Activated CD4-positive, alpha-beta T cell treated with anti-CD3 and anti-CD28 coated beads, Interleukin-2, amount 50 U/mL, for 4 hours (primary cell): ENCODE data around the gene CMAS.
"Not testable (repeated sequence)": the region's sequence is repeated elsewhere in the genome, so short reads cannot be mapped to it uniquely, and the experiment has no call there.

Experiments used
- DNase-seq, 2 experiments: peaks; one replicate each; pipeline ENCODE4 v3.0.0-alpha.2; 2020

The CMAS gene

GRCh38 chr12:22046090-22046967, at the start of gene CMAS:
CMAS (plus strand) TSS chr12:22046218; CDS start chr12:22046304, 86 bp downstream.
- peak; percentile 72 to 73 for DNase-seq

GRCh38 chr12:21998295-21998694, 47.7 kb upstream of the CMAS start:
- DNase-seq: no peak

- DNase-seq: no peak
These were observed 47.2 kb upstream of the CMAS start for GRCh38 chr12:21998782-21999181.

- no peak for DNase-seq
These were observed 43.6 kb upstream of the CMAS start for GRCh38 chr12:22002430-22002829.

- not testable (repeated sequence) for DNase-seq
These were observed 38.2 kb upstream of the CMAS start for GRCh38 chr12:22007794-22008193.

GRCh38 chr12:22008196-22008595, 37.8 kb upstream of the CMAS start:
- DNase-seq: no peak

DNA sequence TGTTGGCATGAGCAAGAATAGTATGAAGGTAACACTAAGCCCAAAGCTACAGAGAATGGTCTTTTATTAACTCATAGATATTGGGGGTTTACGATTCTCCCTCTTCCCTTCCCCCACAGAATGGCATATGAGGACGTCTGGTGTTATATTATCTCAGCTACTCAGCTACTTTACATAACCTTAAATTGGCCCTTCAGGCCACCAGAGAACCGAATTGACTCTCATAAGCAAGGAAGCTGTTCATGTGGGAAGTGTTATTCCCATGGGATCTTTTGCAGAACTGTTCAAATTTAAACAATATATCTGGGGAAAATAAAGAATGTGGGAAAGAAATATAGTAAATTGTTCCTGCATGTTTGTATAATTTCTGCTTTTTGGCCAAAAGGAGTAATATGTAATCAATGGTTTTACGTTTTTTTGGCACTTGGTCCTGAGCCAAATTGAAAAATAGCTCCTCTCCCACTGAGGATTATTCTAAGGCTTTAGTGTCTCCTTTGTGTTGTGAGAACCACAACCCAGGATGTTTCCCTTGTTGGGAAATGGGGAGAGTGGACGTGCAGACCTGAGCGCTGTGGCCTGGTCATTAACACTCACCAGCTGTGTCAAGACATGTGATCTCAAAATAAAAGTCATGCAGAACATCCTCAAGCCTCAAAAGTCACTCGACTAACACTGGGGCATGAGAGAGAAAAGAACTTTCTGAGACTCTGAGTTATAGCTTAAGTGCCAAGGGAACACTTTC, 31.8 kb upstream of the CMAS start:
- DNase-seq: no peak

DNA sequence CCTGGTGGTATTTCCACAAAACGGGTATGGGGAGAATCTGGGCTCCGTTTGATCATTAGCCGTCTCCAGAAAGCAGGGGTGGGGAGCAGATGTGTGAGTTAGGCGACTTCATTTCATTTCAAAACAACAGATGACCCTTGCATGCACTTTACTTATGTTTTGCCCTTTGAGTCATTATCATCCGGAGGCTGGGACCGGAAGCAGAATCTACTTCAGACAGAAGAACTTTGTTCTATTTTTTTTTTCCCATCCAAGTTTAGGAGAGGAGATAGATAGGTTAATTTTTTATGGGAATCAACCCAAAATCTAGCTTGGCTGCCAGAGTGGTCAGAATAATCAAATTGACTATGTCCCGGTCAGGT, 31.3 kb upstream of the CMAS start:
- DNase-seq: no peak

- DNase-seq: no peak
These were observed 29.0 kb upstream of the CMAS start for GRCh38 chr12:22016982-22017381.

- no peak for DNase-seq
These were observed 27.2 kb upstream of the CMAS start for GRCh38 chr12:22018860-22019259.

- not testable (repeated sequence) for DNase-seq
These were observed 22.5 kb upstream of the CMAS start for GRCh38 chr12:22023489-22023888.

DNA sequence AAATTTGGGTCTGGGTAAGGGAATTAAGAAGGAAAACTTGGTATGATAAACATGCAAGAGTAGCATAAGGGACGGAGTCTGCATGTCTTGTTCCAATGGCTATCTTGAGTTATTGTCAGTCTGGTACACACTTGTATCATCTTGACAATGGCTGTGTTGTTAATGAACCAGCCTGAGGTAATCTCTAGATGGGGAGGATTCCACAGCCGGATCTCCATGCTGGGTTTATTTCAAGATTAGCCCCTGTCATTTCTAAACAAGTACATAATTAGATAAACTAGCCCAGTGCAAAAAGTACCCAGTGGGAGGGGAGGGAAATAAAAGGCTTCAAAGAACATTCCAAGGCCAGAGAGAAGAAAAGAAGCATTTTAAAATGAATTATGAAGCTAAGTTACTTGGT, 16.5 kb upstream of the CMAS start:
- no peak for DNase-seq

- DNase-seq: no peak
These were observed 16.0 kb upstream of the CMAS start for GRCh38 chr12:22029991-22030390.

DNA sequence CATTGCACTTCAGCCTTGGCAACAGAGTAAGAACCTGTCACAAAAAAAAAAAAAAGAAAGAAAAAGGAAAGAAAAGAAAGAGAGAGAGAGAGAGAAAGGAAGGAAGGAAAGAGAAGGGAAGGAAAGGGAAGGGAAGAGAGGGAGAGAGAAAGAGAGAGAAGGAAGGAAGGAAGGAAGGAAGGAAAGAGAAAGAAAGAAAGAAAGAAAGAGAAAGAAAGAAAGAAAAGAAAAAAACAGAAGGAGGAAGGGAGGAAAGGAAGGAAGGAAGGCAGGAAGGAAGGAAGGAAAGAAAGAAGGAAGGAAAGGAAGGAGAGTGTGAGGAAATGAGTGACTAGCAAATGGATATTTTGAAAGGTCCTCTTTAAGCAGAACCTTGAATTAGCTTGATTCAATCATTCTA, 13.3 kb upstream of the CMAS start:
- no peak for DNase-seq

DNA sequence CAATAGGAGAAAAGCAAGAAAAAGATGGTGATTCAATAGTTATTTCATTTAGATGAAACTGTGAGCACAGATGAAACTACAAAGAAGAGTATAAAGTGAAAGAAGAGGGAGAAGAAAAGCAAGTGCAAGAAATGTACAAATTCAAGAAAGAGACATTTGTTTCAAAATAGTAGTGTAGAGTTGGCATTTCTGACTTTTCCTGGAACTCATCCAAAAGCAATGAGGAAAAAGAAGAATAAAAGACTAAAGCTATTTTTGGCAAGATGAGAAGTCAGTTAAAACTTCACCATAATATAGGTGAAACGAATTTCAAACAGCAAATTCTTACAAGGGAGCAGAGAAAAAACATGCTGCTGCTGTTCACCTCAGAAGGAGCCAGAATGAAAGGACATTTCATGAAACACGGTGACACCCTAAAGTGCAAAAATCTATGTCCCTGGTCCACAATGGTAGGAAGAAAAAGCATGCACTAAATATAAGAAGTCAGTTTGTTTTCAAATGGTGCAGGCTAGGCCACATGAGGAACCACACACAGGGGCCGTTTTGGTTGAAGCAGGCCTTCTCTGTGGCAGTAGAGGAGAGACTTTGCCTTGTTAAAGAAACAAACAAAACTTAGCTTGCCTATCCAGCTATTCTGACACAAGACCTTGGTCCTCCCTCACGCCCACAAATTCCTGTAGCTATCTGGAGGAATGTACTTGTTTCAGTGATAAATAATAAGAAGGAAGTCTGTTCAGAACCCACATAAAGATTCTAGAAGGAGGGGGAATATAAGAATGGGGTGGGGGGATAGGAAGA, 11.1 kb upstream of the CMAS start:
- DNase-seq: no peak

DNA sequence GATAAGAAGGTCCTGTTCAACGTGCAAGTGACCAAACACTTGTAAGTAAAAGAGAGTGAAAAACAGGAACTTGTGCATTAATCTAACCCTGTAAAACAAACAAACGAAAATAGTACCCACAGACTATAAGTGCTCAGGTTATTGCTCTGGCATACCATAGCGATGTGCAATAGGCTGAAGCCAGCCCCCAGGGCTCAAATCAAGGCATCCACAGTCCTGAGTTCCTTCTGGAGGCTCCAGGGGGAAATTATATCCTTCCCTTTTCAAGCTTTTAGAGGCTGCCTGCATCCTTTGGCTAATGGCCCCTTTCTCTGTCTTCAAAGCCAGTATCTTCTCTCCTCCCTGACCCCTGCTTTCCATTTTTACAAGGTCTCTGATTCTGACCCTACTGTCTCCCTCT, 8.1 kb upstream of the CMAS start:
- DNase-seq: no peak

- no peak for DNase-seq
These were observed 7.3 kb upstream of the CMAS start for GRCh38 chr12:22038734-22039133.

GRCh38 chr12:22039361-22039760, 6.7 kb upstream of the CMAS start:
- no peak for DNase-seq

- DNase-seq: no peak
These were observed 2.9 kb upstream of the CMAS start for GRCh38 chr12:22042976-22043669.

DNA sequence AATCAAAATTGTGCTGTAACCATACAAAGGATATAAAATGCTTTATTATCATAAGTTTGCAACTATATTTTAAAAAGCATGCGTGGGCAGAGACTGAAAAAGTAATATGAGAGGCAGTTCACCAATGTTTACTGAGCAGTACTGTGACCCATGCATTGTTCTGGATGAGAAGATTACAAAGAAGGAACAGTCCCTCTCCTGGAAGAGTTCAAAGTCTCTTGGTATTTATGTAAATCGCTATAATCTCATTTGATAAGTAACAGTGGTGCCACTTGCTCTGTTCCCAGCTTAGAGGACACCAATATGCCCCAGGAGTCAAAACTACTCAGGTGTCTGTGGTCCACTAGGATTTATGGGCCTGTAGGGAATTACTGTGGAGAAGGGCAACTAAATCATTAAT, 2.1 kb upstream of the CMAS start:
- no peak for DNase-seq

GRCh38 chr12:22044391-22044790, 1.6 kb upstream of the CMAS start:
- no peak for DNase-seq

DNA sequence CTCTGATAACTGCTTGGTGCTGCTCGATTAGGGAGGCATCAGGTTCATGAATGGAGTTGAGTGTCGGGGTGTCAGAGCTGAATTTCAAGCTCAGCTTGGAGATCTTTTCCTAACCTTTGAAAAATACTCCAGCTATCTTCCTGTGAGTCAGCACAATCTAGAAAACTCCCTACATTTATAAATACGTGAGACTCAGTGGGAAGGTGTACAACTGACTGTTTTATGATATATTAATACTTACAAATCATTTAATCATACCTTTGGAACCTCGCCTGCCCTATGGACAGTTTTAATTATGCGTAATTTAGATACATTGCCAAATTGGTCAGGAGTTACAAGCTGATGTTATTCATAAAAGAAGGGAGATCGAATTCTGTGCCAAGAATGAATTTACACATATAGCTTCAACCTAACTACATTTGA, 961 bp downstream of the CMAS start:
- DNase-seq: no peak

- DNase-seq: no peak
These were observed 1.5 kb downstream of the CMAS start for GRCh38 chr12:22047494-22047893.
